H1 (cell line): ENCODE results near the gene SSRP1. TPM values are rescaled to one million over a fixed set of nuclear protein-coding genes. Genes with fewer than 3 reads are reported as not detected.

ENCODE experiments used
- CTCF ChIA-PET: fragments of 300-600 bp; sonication (Branson Sonifier 250); formaldehyde crosslinking; loops from one replicate; lab custom pipeline; 2021; ENCODE audit not compliant: partially characterized antibody; lab: Charles Lee
- POLR2A ChIA-PET: fragments of 300-600 bp; sonication (Branson Sonifier 250); formaldehyde crosslinking; loops from one replicate; lab custom pipeline; 2021; ENCODE audit warnings: inconsistent platforms; ENCODE audit not compliant: partially characterized antibody; lab: Charles Lee
- DNase-seq, 2 experiments: peaks; one replicate each; pipeline versions ENCODE4 v3.0.0 to v3.0.0-alpha.2; 2010 to 2022; ENCODE audit warnings: low spot score in 2 of 2, low read depth in 1 of 2, mixed read lengths in 1 of 2
- FAIRE-seq: peaks from 2 replicates; lab custom pipeline; 2011; peaks lifted over from hg19 to GRCh38; lab: Jason Lieb, UNC
- H2AFZ ChIP-seq: 2 replicates; pipeline ENCODE4 v1.8.1; 2012; ENCODE audit warnings: low read length, inconsistent platforms
- H2AK5ac ChIP-seq: 2 replicates; pipeline ENCODE4 v1.6.1; 2013; ENCODE audit warnings: low read depth, low read length
- H2BK120ac ChIP-seq: replicated peaks from 2 replicates; pipeline ENCODE3; 2013; ENCODE audit warnings: low read depth, low read length, inconsistent platforms
- H2BK12ac ChIP-seq: 2 replicates; pipeline ENCODE4 v1.6.1; 2013; ENCODE audit warnings: low read depth, low read length
- H2BK15ac ChIP-seq: 2 replicates; pipeline ENCODE4 v1.6.1; 2013; ENCODE audit warnings: low read length
- H2BK20ac ChIP-seq: 2 replicates; pipeline ENCODE4 v1.6.1; 2013; ENCODE audit warnings: low read length
- H2BK5ac ChIP-seq: 2 replicates; pipeline ENCODE4 v1.6.1; 2013; ENCODE audit warnings: low read depth, low read length
- H3K14ac ChIP-seq: 2 replicates; pipeline ENCODE4 v1.6.1; 2013; ENCODE audit warnings: inconsistent platforms; ENCODE audit not compliant: insufficient read length
- H3K18ac ChIP-seq: 2 replicates; pipeline ENCODE4 v1.6.1; 2013; ENCODE audit warnings: low read length; ENCODE audit errors: extremely low read depth
- H3K23ac ChIP-seq: 2 replicates; pipeline ENCODE4 v1.6.1; 2013; ENCODE audit warnings: inconsistent platforms; ENCODE audit not compliant: insufficient read length
- H3K23me2 ChIP-seq: 2 replicates; pipeline ENCODE4 v1.6.1; 2013; ENCODE audit warnings: low read depth, low read length
- H3K27ac ChIP-seq: 2 replicates; pipeline ENCODE4 v1.6.1; 2011; ENCODE audit warnings: low read depth, low read length, inconsistent platforms
- H3K27me3 ChIP-seq, 4 experiments: replicated peaks in 1 of 4; 1 replicate in 1 of 4; 2 replicates in 3 of 4; pipeline versions ENCODE4 v1.6.1 to v1.8.1; 2011 to 2013; ENCODE audit warnings: low read length in 3 of 4, mild to moderate bottlenecking in 3 of 4, inconsistent platforms in 2 of 4, mixed read lengths in 2 of 4, moderate library complexity in 1 of 4; ENCODE audit not compliant: control insufficient read depth in 3 of 4, insufficient read depth in 3 of 4; ENCODE audit errors: extremely low read depth in 1 of 4
- H3K36me3 ChIP-seq, 4 experiments: 2 replicates each; pipeline versions ENCODE4 v1.6.1 to v1.8.1; 2011 to 2013; ENCODE audit warnings: mild to moderate bottlenecking in 4 of 4, low read length in 3 of 4, moderate library complexity in 2 of 4, control low read depth in 1 of 4, inconsistent platforms in 1 of 4; ENCODE audit not compliant: insufficient read depth in 4 of 4, control insufficient read depth in 2 of 4
- H3K4ac ChIP-seq: replicated peaks from 2 replicates; pipeline ENCODE3; 2013; ENCODE audit warnings: low read length, low read depth, mixed read lengths, inconsistent platforms; ENCODE audit not compliant: insufficient read length
- H3K4me1 ChIP-seq, 4 experiments: replicated peaks in 1 of 4; 1 replicate in 1 of 4; 2 replicates in 3 of 4; pipeline versions ENCODE4 v1.6.1 to v1.8.1; 2011 to 2013; ENCODE audit warnings: low read length in 3 of 4, inconsistent platforms in 2 of 4, mixed read lengths in 1 of 4; ENCODE audit not compliant: insufficient read depth in 4 of 4, control insufficient read depth in 3 of 4
- H3K4me2 ChIP-seq, 2 experiments: 2 replicates each; pipeline versions ENCODE4 v1.6.1 to v1.8.1; 2011 to 2013; ENCODE audit warnings: low read depth in 2 of 2, low read length in 2 of 2, control low read depth in 1 of 2, inconsistent platforms in 1 of 2, mild to moderate bottlenecking in 1 of 2; ENCODE audit not compliant: insufficient read depth in 1 of 2
- H3K4me3 ChIP-seq, 4 experiments: fragments of 200-600, 300-600 bp in 1 of 4; sonication (generic), shearing (Covaris generic), sonication (Bioruptor Twin) in 1 of 4; 2 replicates each; pipeline versions ENCODE4 v1.5.1 to v1.8.1; 2011 to 2016; ENCODE audit warnings: low read length in 4 of 4, low read depth in 3 of 4, control low read depth in 2 of 4, inconsistent platforms in 2 of 4, mild to moderate bottlenecking in 2 of 4, mixed read lengths in 1 of 4, moderate library complexity in 1 of 4; ENCODE audit not compliant: insufficient read depth in 2 of 4; ENCODE audit errors: extremely low read depth in 1 of 4
- H3K56ac ChIP-seq: replicated peaks from 2 replicates; pipeline ENCODE3; 2013; ENCODE audit warnings: low read depth, mild to moderate bottlenecking, mixed read lengths, low read length, inconsistent platforms; ENCODE audit not compliant: insufficient read length
- H3K79me1 ChIP-seq: 2 replicates; pipeline ENCODE4 v1.6.1; 2013; ENCODE audit warnings: low read depth, low read length, control low read depth
- H3K79me2 ChIP-seq, 2 experiments: 2 replicates each; pipeline versions ENCODE4 v1.6.1 to v1.8.1; 2012 to 2013; ENCODE audit warnings: low read length in 2 of 2, mild to moderate bottlenecking in 2 of 2, inconsistent platforms in 1 of 2; ENCODE audit not compliant: insufficient read depth in 2 of 2, control insufficient read depth in 1 of 2
- H3K9ac ChIP-seq, 4 experiments: replicated peaks in 1 of 4; 1 replicate in 1 of 4; 2 replicates in 3 of 4; pipeline versions ENCODE4 v1.6.1 to v1.8.1; 2011 to 2013; ENCODE audit warnings: low read depth in 3 of 4, low read length in 3 of 4, control low read depth in 2 of 4, mild to moderate bottlenecking in 2 of 4, moderate library complexity in 2 of 4, inconsistent platforms in 1 of 4; ENCODE audit errors: extremely low read depth in 1 of 4
- H3K9me3 ChIP-seq, 2 experiments: 2 replicates each; pipeline versions ENCODE4 v1.6.1 to v1.8.1; 2012 to 2013; ENCODE audit warnings: mild to moderate bottlenecking in 2 of 2, moderate library complexity in 2 of 2, control low read depth in 1 of 2, inconsistent platforms in 1 of 2, low read depth in 1 of 2, low read length in 1 of 2, mixed read lengths in 1 of 2; ENCODE audit not compliant: insufficient read depth in 2 of 2
- H4K20me1 ChIP-seq, 2 experiments: replicated peaks in 1 of 2; 2 replicates each; pipeline versions ENCODE3 to v1.8.1; 2011 to 2013; ENCODE audit warnings: inconsistent platforms in 2 of 2, low read length in 2 of 2, mild to moderate bottlenecking in 1 of 2; ENCODE audit not compliant: insufficient read depth in 2 of 2, control insufficient read depth in 1 of 2
- H4K5ac ChIP-seq: 2 replicates; pipeline ENCODE4 v1.6.1; 2013; ENCODE audit warnings: low read length, low read depth, mixed read lengths, inconsistent platforms; ENCODE audit not compliant: insufficient read length
- H4K8ac ChIP-seq: 2 replicates; pipeline ENCODE4 v1.8.0; 2013; ENCODE audit warnings: mild to moderate bottlenecking, moderate library complexity, low read length, inconsistent platforms; ENCODE audit not compliant: insufficient read depth; ENCODE audit errors: extremely low read depth
- H4K91ac ChIP-seq: replicated peaks from 2 replicates; pipeline ENCODE3; 2013; ENCODE audit warnings: low read length, mixed read lengths, inconsistent platforms; ENCODE audit not compliant: insufficient read length
- CEBPB ChIP-seq: IDR thresholded peaks from 2 replicates; pipeline ENCODE4 v1.6.1; 2012; ENCODE audit warnings: low read depth, low read length
- FOSL1 ChIP-seq: IDR thresholded peaks from 2 replicates; pipeline ENCODE4 v1.6.1; 2011; ENCODE audit warnings: mild to moderate bottlenecking, low read depth, low read length, moderate library complexity; ENCODE audit not compliant: insufficient read depth
- POLR2AphosphoS5 ChIP-seq: IDR thresholded peaks from 2 replicates; pipeline ENCODE4 v1.6.1; 2011; ENCODE audit warnings: low read depth, low read length
- RBBP5 ChIP-seq: IDR thresholded peaks from 2 replicates; pipeline ENCODE4 v1.7.1; 2012; ENCODE audit warnings: low read depth, mild to moderate bottlenecking, inconsistent platforms, low read length, moderate library complexity, borderline replicate concordance
- RFX5 ChIP-seq: IDR thresholded peaks from 2 replicates; pipeline ENCODE4 v1.6.1; 2011; ENCODE audit warnings: low read depth, low read length, improper control_type of control experiment, borderline replicate concordance
- SIRT6 ChIP-seq: IDR thresholded peaks from one replicate; pipeline ENCODE4 v1.7.1; 2012; ENCODE audit warnings: low read length, inconsistent platforms
- YY1 ChIP-seq: IDR thresholded peaks from 2 replicates; pipeline ENCODE4 v1.6.1; 2011; ENCODE audit warnings: low read depth, mild to moderate bottlenecking, low read length
- WGBS, 2 experiments: shearing (Covaris generic) in 1 of 2; methylation state at CpG; one replicate each; pipeline versions ENCODE4 v1.1.6 to v1.1.7; 2013 to 2015; ENCODE audit warnings: low lambda C conversion rate in 2 of 2, mixed read lengths in 2 of 2, inconsistent platforms in 1 of 2, low coverage in 1 of 2, missing lambda C conversion rate in 1 of 2; ENCODE audit not compliant: insufficient replicate concordance in 2 of 2, insufficient coverage in 1 of 2, insufficient read length in 1 of 2; ENCODE audit errors: extremely low coverage in 1 of 2, missing lambda C conversion rate in 1 of 2; 5-methylcytosine and 5-hydroxymethylcytosine counted together
- polyA plus RNA-seq, 7 experiments: library from polyadenylated mRNA; depleted of rRNA in 3 of 7; stranded (reverse) in 5 of 7; unstranded in 2 of 7; fragments of >200 nt in 5 of 7; fragments of 200-250 nt in 2 of 7; gene quantifications; 1 replicate in 5 of 7; 2 replicates in 1 of 7; 4 replicates in 1 of 7; pipeline versions ENCODE4 v1.2.1 to v1.2.3, GENCODE V29; 2011 to 2013; ENCODE audit warnings: missing spikeins in 2 of 7, mixed read lengths in 2 of 7
- total RNA-seq: library from RNA; stranded (reverse); fragmentation: NEBNext Ultra II Directional; extraction: Animal tissue kit (Norgen Biotek cat#: 25700); gene quantifications from 2 replicates; pipeline ENCODE4 v1.2.1, GENCODE V29; 2021

SSRP1 gene
- total and polyA plus RNA-seq, 2 of the 8 experiments (the other 6 are each of a cell fraction or from before 2014, with no cell fraction given) = 259 to 281 TPM

DNA sequence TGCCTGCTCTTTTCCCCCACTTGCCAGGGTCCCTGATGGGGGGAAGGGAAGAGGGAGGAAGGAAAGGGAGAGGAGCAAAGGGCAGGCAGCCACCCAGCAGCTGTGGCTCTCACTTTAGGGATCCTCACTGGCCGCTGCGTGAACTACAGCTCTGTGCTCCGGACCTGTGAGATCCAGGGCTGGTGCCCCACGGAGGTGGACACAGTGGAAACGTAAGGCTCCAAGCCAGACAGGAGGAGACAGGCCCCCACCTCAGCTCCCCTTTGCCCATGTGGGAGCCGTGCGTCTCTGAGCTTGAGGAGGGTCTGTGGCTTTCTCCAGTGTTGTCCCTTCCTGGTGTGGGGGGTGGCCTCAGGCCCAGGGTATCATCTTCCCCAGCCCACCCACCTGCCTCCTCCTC, 12.4 kb upstream of the SSRP1 start:
- Histone ChIP-seq H3K79me1 (no peaks in the 10 kb centered on the region), H4K20me1 (no peaks in the 10 kb centered on the region), H2BK5ac (no peak overlapping the region), H3K4ac (no peak overlapping the region), H3K79me2 (no peaks in the 10 kb centered on the region), H3K18ac (no peak overlapping the region), H3K23ac (no peak overlapping the region), H3K27me3 (peaks cover 0 to 6% (median 4%) of the 10 kb centered on the region in 4 experiments; a peak in 4 of 7 replicates), H4K5ac (no peak overlapping the region), H3K27ac (no peak overlapping the region), H2BK15ac (no peak overlapping the region), H3K4me2 (no peak overlapping the region), H3K56ac (no peak overlapping the region), H3K4me1 (peaks cover 3 to 10% (median 8%) of the 10 kb centered on the region in 4 experiments; a peak in 6 of 7 replicates), H3K36me3 (no peaks in the 10 kb centered on the region), H2BK12ac (no peak overlapping the region), H2AFZ (no peak overlapping the region), H2BK120ac (no peak overlapping the region), H3K9me3 (no peaks in the 10 kb centered on the region), H2BK20ac (no peak overlapping the region), H4K8ac (peak overlapping the region; percentile 7; the same call in 1 of the 2 replicates), H3K14ac (no peak overlapping the region), H3K4me3 (no peak overlapping the region), H4K91ac (no peak overlapping the region), H3K23me2 (peaks cover 3% of the 10 kb centered on the region), H2AK5ac (peak overlapping the region; percentile 42; the same call in 1 of the 2 replicates), H3K9ac (no peak overlapping the region)
- TF ChIP-seq CEBPB (no peak), SIRT6 (no peak), RBBP5 (no peak), RFX5 (no peak), POLR2AphosphoS5 (no peak), YY1 (no peak), FOSL1 (no peak)
- ChIA-PET POLR2A (interaction anchor here (0.9 to 1.4 kb wide), 4 partner anchors 13 to 297 kb away, joined by 3 to 7 read pairs (median 4); partner anchors contain the start of genes SSRP1 and TNKS1BP1), CTCF (interaction anchor here (0.8 to 2.1 kb wide), 14 partner anchors 10 to 214 kb away, joined by 3 to 9 read pairs (median 4); partner anchors contain the start of gene P2RX3)
- FAIRE-seq = no peak
- DNase-seq = no peak
- WGBS, 2 experiments = 68% methylated on average over 7 of the region's 7 CpGs; no CpG with 5 or more reads in 1 of the 2 experiments
